HepG2 (cell line): ENCODE data around the gene KDM5D. TPM values are rescaled to one million over a fixed set of nuclear protein-coding genes. Genes with fewer than 3 reads are reported as not detected.
A peak's percentile ranks its signal among the peaks of the same experiment; 100 is the strongest.

Experiments used
- FOXM1 ChIP-seq: sonication (generic); formaldehyde crosslinking; IDR thresholded peaks from 2 replicates; pipeline ENCODE4 v1.5.0; 2020; ENCODE audit warnings: missing genetic modification reagents
- HNRNPUL1 ChIP-seq: fragments of 200-400 bp; formaldehyde crosslinking; IDR thresholded peaks from 2 replicates; pipeline ENCODE4 v1.6.1; 2017; ENCODE audit warnings: low read depth, mild to moderate bottlenecking, low read length, moderate library complexity
- KAT8 ChIP-seq: IDR thresholded peaks from 2 replicates; pipeline ENCODE4 v1.6.1; 2016; ENCODE audit warnings: missing genetic modification reagents, missing compliant biosample characterization
- KLF12 ChIP-seq: sonication (generic); formaldehyde crosslinking; IDR thresholded peaks from 2 replicates; pipeline ENCODE4 v1.4.0; 2020; ENCODE audit warnings: missing genetic modification reagents, borderline replicate concordance
- PLRG1 ChIP-seq: fragments of 450-650 bp; conservative IDR thresholded peaks from 2 replicates; pipeline ENCODE4 v1.6.1; 2016
- YEATS4 ChIP-seq: sonication (generic); formaldehyde crosslinking; IDR thresholded peaks from 2 replicates; pipeline ENCODE4 v1.4.0; 2020; ENCODE audit warnings: missing genetic modification reagents, borderline replicate concordance
- ZNF180 ChIP-seq: sonication (generic); formaldehyde crosslinking; IDR thresholded peaks from 2 replicates; pipeline ENCODE4 v1.4.0; 2020; ENCODE audit warnings: low read depth, missing genetic modification reagents, borderline replicate concordance
- polyA plus RNA-seq, 8 experiments: library from polyadenylated mRNA; depleted of rRNA in 3 of 8; stranded (reverse) in 7 of 8; unstranded in 1 of 8; fragments of >200 nt; fragmentation: Illumina TruSeq in 4 of 8; extraction: Trizol in 4 of 8; gene quantifications; 2 replicates each; pipeline versions ENCODE4 v1.2.1 to v1.2.3, GENCODE V29; 2011 to 2016; ENCODE audit warnings: low read depth in 4 of 8, missing spikeins in 1 of 8, mixed read lengths in 1 of 8; ENCODE audit not compliant: insufficient read depth in 1 of 8
- total RNA-seq, 5 experiments: library from RNA; depleted of rRNA; stranded (reverse); fragments of >200 nt; fragmentation: Illumina TruSeq; extraction: Trizol; gene quantifications; 2 replicates each; pipeline ENCODE4 v1.2.3, GENCODE V29; 2016; ENCODE audit warnings: low read depth in 1 of 5
- TF ChIP-seq, protein P1 (sequence below): sonication (generic); formaldehyde crosslinking; IDR thresholded peaks from 2 replicates; pipeline ENCODE4 v1.4.0; 2020; ENCODE audit warnings: mild to moderate bottlenecking, missing genetic modification reagents
- TF ChIP-seq, protein P2 (sequence below): sonication (generic); formaldehyde crosslinking; IDR thresholded peaks from 2 replicates; pipeline ENCODE4 v1.4.0; 2020; ENCODE audit warnings: missing genetic modification reagents
- TF ChIP-seq, protein P3 (sequence below): sonication (generic); formaldehyde crosslinking; IDR thresholded peaks from 2 replicates; pipeline ENCODE4 v1.8.0; 2022; ENCODE audit warnings: missing genetic modification reagents, mild to moderate bottlenecking, inconsistent platforms, borderline replicate concordance
- TF ChIP-seq, protein P4 (sequence below), 2 experiments: fragments of 450-650 bp in 1 of 2; sonication (generic) in 1 of 2; formaldehyde crosslinking in 1 of 2; IDR thresholded peaks; 2 replicates each; pipeline versions ENCODE4 v1.6.1 to v1.8.0; 2016 to 2022; ENCODE audit warnings: antibody characterized with exemption in 1 of 2, mild to moderate bottlenecking in 1 of 2, missing genetic modification reagents in 1 of 2

The KDM5D gene
- total and polyA plus RNA-seq, 2 of the 13 experiments (the other 11 are each of a cell fraction or from before 2014, with no cell fraction given) = 16.6 to 32.7 TPM

DNA sequence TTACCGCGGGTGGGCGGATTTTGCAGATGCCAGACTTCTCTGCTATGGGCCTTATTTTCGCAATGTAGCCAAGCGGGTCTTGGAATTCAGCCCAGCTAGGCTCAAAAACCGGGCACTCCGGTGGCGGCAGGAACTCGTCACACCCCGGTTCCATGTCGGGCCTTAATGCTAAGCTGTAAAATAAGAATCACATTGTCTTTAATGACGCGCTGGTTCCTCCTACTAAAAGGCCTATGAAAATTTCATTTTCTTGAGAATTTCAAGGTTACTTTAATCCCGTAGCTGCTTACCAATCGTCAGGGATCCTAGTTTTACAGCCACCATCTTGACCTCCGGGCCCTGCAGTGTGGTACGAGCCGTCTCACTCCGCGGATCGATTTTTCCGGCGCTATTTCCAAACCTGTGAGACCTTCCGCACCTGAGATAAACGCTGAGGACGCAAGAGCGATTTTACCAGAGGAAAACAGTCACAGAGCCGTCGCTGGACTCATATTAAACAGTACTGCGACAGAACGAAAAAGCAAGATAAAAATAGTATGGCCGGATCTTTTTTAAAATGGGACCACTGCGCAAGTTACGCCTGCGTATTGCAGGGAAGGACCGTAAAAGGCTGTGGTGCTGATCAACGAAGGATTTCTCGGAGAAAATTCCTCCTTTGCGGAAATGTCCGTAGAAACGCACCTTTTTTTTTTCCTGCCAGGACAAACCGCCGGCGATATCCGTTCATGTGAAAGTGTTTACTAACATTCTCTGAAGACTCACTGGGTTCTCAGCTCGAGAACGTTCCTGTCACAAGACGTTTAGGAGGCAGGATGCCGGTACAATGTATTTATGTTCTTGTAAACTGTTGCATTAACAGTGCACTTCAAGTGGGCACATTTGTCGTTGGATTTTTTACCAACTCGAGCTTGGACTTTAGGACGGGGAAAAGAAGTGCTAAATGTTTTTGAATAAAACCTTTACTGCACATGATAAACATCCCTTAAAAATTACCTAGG is at the start of gene KDM5D (continued):
- TF ChIP-seq, protein P1, sequence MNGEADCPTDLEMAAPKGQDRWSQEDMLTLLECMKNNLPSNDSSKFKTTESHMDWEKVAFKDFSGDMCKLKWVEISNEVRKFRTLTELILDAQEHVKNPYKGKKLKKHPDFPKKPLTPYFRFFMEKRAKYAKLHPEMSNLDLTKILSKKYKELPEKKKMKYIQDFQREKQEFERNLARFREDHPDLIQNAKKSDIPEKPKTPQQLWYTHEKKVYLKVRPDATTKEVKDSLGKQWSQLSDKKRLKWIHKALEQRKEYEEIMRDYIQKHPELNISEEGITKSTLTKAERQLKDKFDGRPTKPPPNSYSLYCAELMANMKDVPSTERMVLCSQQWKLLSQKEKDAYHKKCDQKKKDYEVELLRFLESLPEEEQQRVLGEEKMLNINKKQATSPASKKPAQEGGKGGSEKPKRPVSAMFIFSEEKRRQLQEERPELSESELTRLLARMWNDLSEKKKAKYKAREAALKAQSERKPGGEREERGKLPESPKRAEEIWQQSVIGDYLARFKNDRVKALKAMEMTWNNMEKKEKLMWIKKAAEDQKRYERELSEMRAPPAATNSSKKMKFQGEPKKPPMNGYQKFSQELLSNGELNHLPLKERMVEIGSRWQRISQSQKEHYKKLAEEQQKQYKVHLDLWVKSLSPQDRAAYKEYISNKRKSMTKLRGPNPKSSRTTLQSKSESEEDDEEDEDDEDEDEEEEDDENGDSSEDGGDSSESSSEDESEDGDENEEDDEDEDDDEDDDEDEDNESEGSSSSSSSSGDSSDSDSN = peak; percentile 36; the same call in 1 of the 2 replicates
- TF ChIP-seq FOXM1 (CRISPR knock-in tag) (no peak), KLF12 (CRISPR knock-in tag) (no peak), PLRG1 (no peak), YEATS4 (peak; percentile 67), HNRNPUL1 (no peak), KAT8 (CRISPR knock-in tag) (peak; percentile 30; the same call in 1 of the 2 replicates), ZNF180 (CRISPR knock-in tag) (no peak)
- TF ChIP-seq, protein P2, sequence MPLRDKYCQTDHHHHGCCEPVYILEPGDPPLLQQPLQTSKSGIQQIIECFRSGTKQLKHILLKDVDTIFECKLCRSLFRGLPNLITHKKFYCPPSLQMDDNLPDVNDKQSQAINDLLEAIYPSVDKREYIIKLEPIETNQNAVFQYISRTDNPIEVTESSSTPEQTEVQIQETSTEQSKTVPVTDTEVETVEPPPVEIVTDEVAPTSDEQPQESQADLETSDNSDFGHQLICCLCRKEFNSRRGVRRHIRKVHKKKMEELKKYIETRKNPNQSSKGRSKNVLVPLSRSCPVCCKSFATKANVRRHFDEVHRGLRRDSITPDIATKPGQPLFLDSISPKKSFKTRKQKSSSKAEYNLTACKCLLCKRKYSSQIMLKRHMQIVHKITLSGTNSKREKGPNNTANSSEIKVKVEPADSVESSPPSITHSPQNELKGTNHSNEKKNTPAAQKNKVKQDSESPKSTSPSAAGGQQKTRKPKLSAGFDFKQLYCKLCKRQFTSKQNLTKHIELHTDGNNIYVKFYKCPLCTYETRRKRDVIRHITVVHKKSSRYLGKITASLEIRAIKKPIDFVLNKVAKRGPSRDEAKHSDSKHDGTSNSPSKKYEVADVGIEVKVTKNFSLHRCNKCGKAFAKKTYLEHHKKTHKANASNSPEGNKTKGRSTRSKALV (CRISPR knock-in tag) = no peak
- TF ChIP-seq, protein P3, sequence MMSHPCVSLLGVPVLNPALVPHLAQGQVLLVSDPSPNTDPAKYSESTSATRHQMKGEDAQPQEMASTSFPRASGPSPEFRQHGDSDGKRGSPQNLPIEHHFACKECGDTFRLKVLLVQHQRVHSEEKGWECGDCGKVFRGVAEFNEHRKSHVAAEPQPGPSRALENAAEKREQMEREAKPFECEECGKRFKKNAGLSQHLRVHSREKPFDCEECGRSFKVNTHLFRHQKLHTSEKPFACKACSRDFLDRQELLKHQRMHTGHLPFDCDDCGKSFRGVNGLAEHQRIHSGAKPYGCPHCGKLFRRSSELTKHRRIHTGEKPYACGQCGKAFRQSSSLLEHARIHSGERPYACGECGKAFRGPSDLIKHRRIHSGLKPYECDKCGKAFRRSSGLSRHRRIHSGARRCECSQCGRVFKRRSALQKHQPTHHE (CRISPR knock-in tag) = no peak
- TF ChIP-seq, protein P4, sequence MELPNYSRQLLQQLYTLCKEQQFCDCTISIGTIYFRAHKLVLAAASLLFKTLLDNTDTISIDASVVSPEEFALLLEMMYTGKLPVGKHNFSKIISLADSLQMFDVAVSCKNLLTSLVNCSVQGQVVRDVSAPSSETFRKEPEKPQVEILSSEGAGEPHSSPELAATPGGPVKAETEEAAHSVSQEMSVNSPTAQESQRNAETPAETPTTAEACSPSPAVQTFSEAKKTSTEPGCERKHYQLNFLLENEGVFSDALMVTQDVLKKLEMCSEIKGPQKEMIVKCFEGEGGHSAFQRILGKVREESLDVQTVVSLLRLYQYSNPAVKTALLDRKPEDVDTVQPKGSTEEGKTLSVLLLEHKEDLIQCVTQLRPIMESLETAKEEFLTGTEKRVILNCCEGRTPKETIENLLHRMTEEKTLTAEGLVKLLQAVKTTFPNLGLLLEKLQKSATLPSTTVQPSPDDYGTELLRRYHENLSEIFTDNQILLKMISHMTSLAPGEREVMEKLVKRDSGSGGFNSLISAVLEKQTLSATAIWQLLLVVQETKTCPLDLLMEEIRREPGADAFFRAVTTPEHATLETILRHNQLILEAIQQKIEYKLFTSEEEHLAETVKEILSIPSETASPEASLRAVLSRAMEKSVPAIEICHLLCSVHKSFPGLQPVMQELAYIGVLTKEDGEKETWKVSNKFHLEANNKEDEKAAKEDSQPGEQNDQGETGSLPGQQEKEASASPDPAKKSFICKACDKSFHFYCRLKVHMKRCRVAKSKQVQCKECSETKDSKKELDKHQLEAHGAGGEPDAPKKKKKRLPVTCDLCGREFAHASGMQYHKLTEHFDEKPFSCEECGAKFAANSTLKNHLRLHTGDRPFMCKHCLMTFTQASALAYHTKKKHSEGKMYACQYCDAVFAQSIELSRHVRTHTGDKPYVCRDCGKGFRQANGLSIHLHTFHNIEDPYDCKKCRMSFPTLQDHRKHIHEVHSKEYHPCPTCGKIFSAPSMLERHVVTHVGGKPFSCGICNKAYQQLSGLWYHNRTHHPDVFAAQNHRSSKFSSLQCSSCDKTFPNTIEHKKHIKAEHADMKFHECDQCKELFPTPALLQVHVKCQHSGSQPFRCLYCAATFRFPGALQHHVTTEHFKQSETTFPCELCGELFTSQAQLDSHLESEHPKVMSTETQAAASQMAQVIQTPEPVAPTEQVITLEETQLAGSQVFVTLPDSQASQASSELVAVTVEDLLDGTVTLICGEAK (IDR thresholded peaks at IDR 0.05) = no peak
- TF ChIP-seq, protein P4 (CRISPR knock-in tag; IDR thresholded peaks at IDR 0.05) = no peak
